Activated gamma-delta T cell treated with anti-CD3 and anti-CD28 coated beads, Interleukin-2, amount 50 U/mL, for 16 hours (primary cell): ENCODE data around the gene RSRP1.
"Not testable (repeated sequence)": the region's sequence is repeated elsewhere in the genome, so short reads cannot be mapped to it uniquely, and the experiment has no call there.

Experiments used
- DNase-seq: peaks from one replicate; pipeline ENCODE4 v3.0.0-alpha.2; 2020; ENCODE audit warnings: low read depth

The RSRP1 gene

GRCh38 chr1:25256578-25256965 lies 9.3 kb upstream of the RSRP1 start:
- DNase-seq, result no peak

GRCh38 chr1:25255706-25256577 lies 8.7 kb upstream of the RSRP1 start:
- no peak for DNase-seq

GRCh38 chr1:25253911-25254310 lies 6.7 kb upstream of the RSRP1 start:
- DNase-seq, result no peak

GRCh38 chr1:25247829-25248754 lies 838 bp upstream of the RSRP1 start:
- no peak for DNase-seq

- DNase-seq, result peak; percentile 17
Observed at GRCh38 chr1:25246600-25247023, 642 bp downstream of the RSRP1 start.

- DNase-seq, result no peak
Observed at GRCh38 chr1:25245809-25246599, 1.2 kb downstream of the RSRP1 start.

- no peak for DNase-seq
Observed at GRCh38 chr1:25245393-25245792, 1.9 kb downstream of the RSRP1 start.

- DNase-seq, result no peak
Observed at GRCh38 chr1:25243907-25244306, 3.3 kb downstream of the RSRP1 start.

GRCh38 chr1:25239681-25240541 lies 7.3 kb downstream of the RSRP1 start:
- peak; percentile 75 for DNase-seq

GRCh38 chr1:25238046-25238445 lies 9.2 kb downstream of the RSRP1 start:
- no peak for DNase-seq

- DNase-seq, result not testable (repeated sequence)
Observed at GRCh38 chr1:25236261-25236660, 11.0 kb downstream of the RSRP1 start.

- not testable (repeated sequence) for DNase-seq
Observed at GRCh38 chr1:25235411-25235810, 11.8 kb downstream of the RSRP1 start.

GRCh38 chr1:25232866-25233784 lies 14.1 kb downstream of the RSRP1 start:
- peak; percentile 22 for DNase-seq

- DNase-seq, result peak; percentile 91
Observed at GRCh38 chr1:25232027-25232865, 15.0 kb downstream of the RSRP1 start, which contains the start of gene SYF2. TSS of gene SYF2 (minus strand) at chr1:25232502. CDS start at chr1:25232467, 35 bp downstream.

GRCh38 chr1:25223471-25223870 lies 23.8 kb downstream of the RSRP1 start:
- no peak for DNase-seq

- DNase-seq, result no peak
Observed at GRCh38 chr1:25222606-25223005, 24.6 kb downstream of the RSRP1 start.

- DNase-seq, result no peak
Observed at GRCh38 chr1:25220666-25221065, 26.6 kb downstream of the RSRP1 start.

GRCh38 chr1:25219661-25220251 lies 27.5 kb downstream of the RSRP1 start:
- no peak for DNase-seq
